K562 (cell line): ENCODE results near the gene KHSRP. TPM values are rescaled to one million over a fixed set of nuclear protein-coding genes. Genes with fewer than 3 reads are reported as not detected.

ENCODE experiments used
- MAZ ChIP-seq, 2 experiments: fragments of 450-650 bp in 1 of 2; sonication (generic) in 1 of 2; formaldehyde crosslinking; IDR thresholded peaks in 1 of 2; conservative IDR thresholded peaks in 1 of 2; 2 replicates each; pipeline versions ENCODE4 v1.4.0 to v1.5.0; 2020; ENCODE audit warnings: mild to moderate bottlenecking in 1 of 2, missing genetic modification reagents in 1 of 2
- MCM7 ChIP-seq, 2 experiments: fragments of 450-650 bp; IDR thresholded peaks; 2 replicates each; pipeline ENCODE4 v1.6.1; 2016 to 2018
- PRPF4 ChIP-seq: fragments of 200-400 bp; formaldehyde crosslinking; IDR thresholded peaks from one replicate; pipeline ENCODE4 v1.6.1; 2017; ENCODE audit warnings: low read length, low read depth, mild to moderate bottlenecking; ENCODE audit not compliant: insufficient read depth, poor library complexity, severe bottlenecking
- SP2 ChIP-seq: IDR thresholded peaks from 2 replicates; pipeline ENCODE4 v1.6.1; 2011; ENCODE audit warnings: mild to moderate bottlenecking, low read depth, low read length, moderate library complexity; ENCODE audit not compliant: poor library complexity, severe bottlenecking; ENCODE audit errors: extremely low read depth
- ZNF133 ChIP-seq: fragments of 250-450 bp; sonication (Bioruptor Pico); IDR thresholded peaks from 2 replicates; pipeline ENCODE4 v1.4.0; 2020; ENCODE audit warnings: mild to moderate bottlenecking
- ZNF436 ChIP-seq: fragments of 250-450, 450-650 bp; sonication (Bioruptor Pico); formaldehyde crosslinking; IDR thresholded peaks from 2 replicates; pipeline ENCODE4 v1.7.0; 2020; ENCODE audit warnings: mild to moderate bottlenecking
- ZNF444 ChIP-seq: fragments of 250-450 bp; sonication (Bioruptor Pico); IDR thresholded peaks from 2 replicates; pipeline ENCODE4 v1.4.0; 2020; ENCODE audit warnings: mild to moderate bottlenecking, moderate library complexity
- ZNF507 ChIP-seq: conservative IDR thresholded peaks from 2 replicates; pipeline ENCODE4 v1.6.1; 2017; ENCODE audit warnings: missing genetic modification characterization, missing compliant biosample characterization
- polyA plus RNA-seq, 8 experiments: library from polyadenylated mRNA; depleted of rRNA in 4 of 8; stranded (reverse) in 5 of 8; unstranded in 3 of 8; fragments of >200 nt; fragmentation: Nextera tagmentation in 2 of 8; fragmentation: Illumina TruSeq in 1 of 8; extraction: Ambion mirVana in 2 of 8; extraction: Trizol in 1 of 8; gene quantifications; 2 replicates each; pipeline versions ENCODE4 v1.2.1 to v1.2.3, GENCODE V29; 2011 to 2014; ENCODE audit warnings: inconsistent platforms in 1 of 8, missing spikeins in 1 of 8
- total RNA-seq, 7 experiments: library from RNA; depleted of rRNA in 6 of 7; stranded (reverse); fragments of >200 nt in 6 of 7; fragmentation: Illumina TruSeq in 2 of 7; extraction: Trizol in 2 of 7; gene quantifications; 2 replicates each; pipeline versions ENCODE4 v1.2.1 to v1.2.3, GENCODE V29; 2011 to 2021; ENCODE audit warnings: low replicate concordance in 1 of 7
- TF ChIP-seq, protein P1 (sequence below), 2 experiments: fragments of 450-650 bp; formaldehyde crosslinking in 1 of 2; IDR thresholded peaks; 2 replicates each; pipeline versions ENCODE4 v1.4.0 to v1.6.1; 2014 to 2020; ENCODE audit warnings: mild to moderate bottlenecking in 2 of 2, borderline replicate concordance in 1 of 2, low read depth in 1 of 2
- TF ChIP-seq, protein P2 (sequence below): fragments of 250-450 bp; sonication (Bioruptor Pico); IDR thresholded peaks from 2 replicates; pipeline ENCODE4 v1.8.0; 2022; ENCODE audit warnings: moderate library complexity, mild to moderate bottlenecking, inconsistent platforms
- TF ChIP-seq, protein P3 (sequence below): sonication (generic); formaldehyde crosslinking; IDR thresholded peaks from 2 replicates; pipeline ENCODE4 v1.8.0; 2022; ENCODE audit warnings: mild to moderate bottlenecking, missing genetic modification reagents

Gene KHSRP
- total and polyA plus RNA-seq, 9 of the 15 experiments (the other 6 are each of a cell fraction or from before 2014, with no cell fraction given): 4.2 to 564 (median 139) TPM

DNA sequence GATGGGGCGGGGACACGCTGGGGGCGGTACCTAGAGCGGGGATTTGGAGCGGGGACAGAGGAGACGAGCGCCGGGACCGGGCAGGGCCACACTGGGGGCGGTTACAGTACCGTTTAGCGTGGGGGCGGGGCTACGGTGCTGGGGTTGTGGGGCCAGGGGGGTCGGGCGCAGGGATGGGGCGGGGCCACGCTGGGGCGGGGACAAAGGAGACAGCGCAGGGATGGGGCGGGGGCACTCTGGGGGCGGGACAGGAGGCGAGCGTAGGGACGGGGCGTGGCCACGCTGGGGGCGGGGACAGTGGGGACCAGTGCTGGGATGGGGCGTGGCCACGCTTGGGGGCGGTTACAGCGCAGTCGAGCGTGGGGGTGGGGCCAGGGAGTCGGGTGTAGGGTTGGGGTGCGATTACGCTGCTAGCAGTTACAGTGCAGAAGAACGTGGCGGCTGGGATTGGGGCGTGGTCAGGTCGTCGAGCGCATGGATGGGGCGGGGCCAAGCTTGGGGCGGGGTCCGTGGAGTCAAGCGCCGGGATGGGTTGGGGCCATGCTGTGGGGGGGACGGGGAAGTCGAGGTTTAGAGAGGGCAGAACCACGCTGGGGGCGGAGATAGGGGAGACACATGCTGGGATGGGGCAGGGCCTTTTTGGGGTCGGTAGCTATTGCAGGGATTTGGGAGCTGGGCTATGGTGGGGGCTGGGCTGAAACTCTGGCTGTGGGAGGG lies 51.4 kb downstream of the KHSRP start (continued):
- TF ChIP-seq, protein P1, sequence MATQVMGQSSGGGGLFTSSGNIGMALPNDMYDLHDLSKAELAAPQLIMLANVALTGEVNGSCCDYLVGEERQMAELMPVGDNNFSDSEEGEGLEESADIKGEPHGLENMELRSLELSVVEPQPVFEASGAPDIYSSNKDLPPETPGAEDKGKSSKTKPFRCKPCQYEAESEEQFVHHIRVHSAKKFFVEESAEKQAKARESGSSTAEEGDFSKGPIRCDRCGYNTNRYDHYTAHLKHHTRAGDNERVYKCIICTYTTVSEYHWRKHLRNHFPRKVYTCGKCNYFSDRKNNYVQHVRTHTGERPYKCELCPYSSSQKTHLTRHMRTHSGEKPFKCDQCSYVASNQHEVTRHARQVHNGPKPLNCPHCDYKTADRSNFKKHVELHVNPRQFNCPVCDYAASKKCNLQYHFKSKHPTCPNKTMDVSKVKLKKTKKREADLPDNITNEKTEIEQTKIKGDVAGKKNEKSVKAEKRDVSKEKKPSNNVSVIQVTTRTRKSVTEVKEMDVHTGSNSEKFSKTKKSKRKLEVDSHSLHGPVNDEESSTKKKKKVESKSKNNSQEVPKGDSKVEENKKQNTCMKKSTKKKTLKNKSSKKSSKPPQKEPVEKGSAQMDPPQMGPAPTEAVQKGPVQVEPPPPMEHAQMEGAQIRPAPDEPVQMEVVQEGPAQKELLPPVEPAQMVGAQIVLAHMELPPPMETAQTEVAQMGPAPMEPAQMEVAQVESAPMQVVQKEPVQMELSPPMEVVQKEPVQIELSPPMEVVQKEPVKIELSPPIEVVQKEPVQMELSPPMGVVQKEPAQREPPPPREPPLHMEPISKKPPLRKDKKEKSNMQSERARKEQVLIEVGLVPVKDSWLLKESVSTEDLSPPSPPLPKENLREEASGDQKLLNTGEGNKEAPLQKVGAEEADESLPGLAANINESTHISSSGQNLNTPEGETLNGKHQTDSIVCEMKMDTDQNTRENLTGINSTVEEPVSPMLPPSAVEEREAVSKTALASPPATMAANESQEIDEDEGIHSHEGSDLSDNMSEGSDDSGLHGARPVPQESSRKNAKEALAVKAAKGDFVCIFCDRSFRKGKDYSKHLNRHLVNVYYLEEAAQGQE (IDR thresholded peaks at IDR 0.05; ENCODE audit: borderline replicate concordance): no peak
- TF ChIP-seq, protein P1 (CRISPR knock-in tag; IDR thresholded peaks at IDR 0.05; ENCODE audit: low read depth): no peak
- TF ChIP-seq MCM7 (IDR thresholded peaks at IDR 0.05) (no peak), MAZ (CRISPR knock-in tag; conservative IDR thresholded peaks at IDR 0.05 in 1 of 2, IDR thresholded peaks at IDR 0.05 in 1 of 2) (0 out of 4 replicates have a peak, but pooled peaks of 1 of the 2 experiments have one; percentile 17), ZNF436 (no peak), PRPF4 (no peak), ZNF507 (tag) (no peak), ZNF133 (no peak), SP2 (no peak), ZNF444 (CRISPR knock-in tag) (no peak)
- TF ChIP-seq, protein P2, sequence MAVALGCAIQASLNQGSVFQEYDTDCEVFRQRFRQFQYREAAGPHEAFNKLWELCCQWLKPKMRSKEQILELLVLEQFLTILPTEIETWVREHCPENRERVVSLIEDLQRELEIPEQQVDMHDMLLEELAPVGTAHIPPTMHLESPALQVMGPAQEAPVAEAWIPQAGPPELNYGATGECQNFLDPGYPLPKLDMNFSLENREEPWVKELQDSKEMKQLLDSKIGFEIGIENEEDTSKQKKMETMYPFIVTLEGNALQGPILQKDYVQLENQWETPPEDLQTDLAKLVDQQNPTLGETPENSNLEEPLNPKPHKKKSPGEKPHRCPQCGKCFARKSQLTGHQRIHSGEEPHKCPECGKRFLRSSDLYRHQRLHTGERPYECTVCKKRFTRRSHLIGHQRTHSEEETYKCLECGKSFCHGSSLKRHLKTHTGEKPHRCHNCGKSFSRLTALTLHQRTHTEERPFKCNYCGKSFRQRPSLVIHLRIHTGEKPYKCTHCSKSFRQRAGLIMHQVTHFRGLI: no peak
- TF ChIP-seq, protein P3, sequence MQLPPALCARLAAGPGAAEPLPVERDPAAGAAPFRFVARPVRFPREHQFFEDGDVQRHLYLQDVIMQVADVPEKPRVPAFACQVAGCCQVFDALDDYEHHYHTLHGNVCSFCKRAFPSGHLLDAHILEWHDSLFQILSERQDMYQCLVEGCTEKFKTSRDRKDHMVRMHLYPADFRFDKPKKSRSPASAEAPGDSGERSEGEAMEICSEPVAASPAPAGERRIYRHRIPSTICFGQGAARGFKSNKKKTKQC (CRISPR knock-in tag): 0 out of 2 replicates have a peak, but pooled peaks have one; percentile 20
